ENCODE measurements around the gene JHY.

- TF ChIP-seq CTCF (IDR thresholded peaks at IDR 0.05): no peak
- TF ChIP-seq POLR2AphosphoS5 (IDR thresholded peaks at IDR 0.05): no peak
- TF ChIP-seq POLR2A (IDR thresholded peaks at IDR 0.05): no peak
Measured at GRCh38 chr11:122871302-122871701, 11.3 kb upstream of the JHY start.

Data from prostate gland (tissue), 2 donors.